Stomach smooth muscle (tissue), 2 donors: ENCODE results near the gene AFMID.

Experiments
- H3K27ac ChIP-seq: one replicate; pipeline ENCODE4 v1.7.0; 2013; ENCODE audit warnings: mild to moderate bottlenecking, low read length, inconsistent platforms
- H3K27me3 ChIP-seq, 2 donors: one replicate each; pipeline ENCODE4 v1.7.0; 2013; ENCODE audit warnings: low read length in 2 of 2; ENCODE audit not compliant: insufficient read depth in 2 of 2, control insufficient read depth in 1 of 2
- H3K36me3 ChIP-seq, 2 donors: one replicate each; pipeline ENCODE4 v1.7.0; 2013; ENCODE audit warnings: low read length in 2 of 2; ENCODE audit not compliant: control insufficient read depth in 2 of 2, insufficient read depth in 2 of 2
- H3K4me1 ChIP-seq: one replicate; pipeline ENCODE4 v1.7.0; 2013; ENCODE audit warnings: low read length; ENCODE audit not compliant: control insufficient read depth, insufficient read depth
- H3K4me3 ChIP-seq, 2 donors: one replicate each; pipeline ENCODE4 v1.7.0; 2013; ENCODE audit warnings: low read length in 2 of 2
- H3K9ac ChIP-seq, 2 donors: one replicate each; pipeline ENCODE4 v1.7.0; 2013; ENCODE audit warnings: low read length in 2 of 2, mild to moderate bottlenecking in 1 of 2
- H3K9me3 ChIP-seq, 2 donors: one replicate each; pipeline ENCODE4 v1.7.0; 2013; ENCODE audit warnings: low read length in 2 of 2; ENCODE audit not compliant: control insufficient read depth in 2 of 2
- donor health status: healthy.
- donor health status: Pancreatic carcinoma.

AFMID gene

DNA sequence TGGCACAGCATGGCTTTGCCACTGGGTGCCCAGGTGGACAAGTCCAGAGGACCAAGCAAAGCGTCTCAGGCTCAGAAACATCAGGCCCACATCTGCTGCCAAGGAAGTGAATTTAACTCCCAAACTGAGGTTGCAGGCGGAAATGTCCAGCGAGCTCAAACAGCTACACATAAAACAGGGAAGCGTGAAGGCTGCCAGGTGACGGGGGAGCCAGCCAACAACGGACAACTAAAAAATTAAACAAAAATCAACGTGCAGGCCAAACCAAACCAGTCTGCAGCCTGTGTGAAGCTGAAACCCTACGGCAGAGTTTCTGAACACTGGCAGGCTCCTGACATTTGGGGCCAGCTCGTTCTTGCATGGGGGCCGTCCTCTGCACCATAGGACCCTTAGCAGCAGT is 2.8 kb upstream of the AFMID start:
- no peaks in the 10 kb centered on the region for H3K36me3 ChIP-seq
- H3K9ac ChIP-seq = no peak overlapping the region
- no peaks in the 10 kb centered on the region for H3K9me3 ChIP-seq
- H3K4me1 ChIP-seq = peaks cover 60% of the 10 kb centered on the region
- H3K27me3 ChIP-seq = no peaks in the 10 kb centered on the region
- peak overlapping the region; percentile 58 for H3K27ac ChIP-seq
- H3K4me3 ChIP-seq = peak overlapping the region in 1 of 2 donors; percentile 60

DNA sequence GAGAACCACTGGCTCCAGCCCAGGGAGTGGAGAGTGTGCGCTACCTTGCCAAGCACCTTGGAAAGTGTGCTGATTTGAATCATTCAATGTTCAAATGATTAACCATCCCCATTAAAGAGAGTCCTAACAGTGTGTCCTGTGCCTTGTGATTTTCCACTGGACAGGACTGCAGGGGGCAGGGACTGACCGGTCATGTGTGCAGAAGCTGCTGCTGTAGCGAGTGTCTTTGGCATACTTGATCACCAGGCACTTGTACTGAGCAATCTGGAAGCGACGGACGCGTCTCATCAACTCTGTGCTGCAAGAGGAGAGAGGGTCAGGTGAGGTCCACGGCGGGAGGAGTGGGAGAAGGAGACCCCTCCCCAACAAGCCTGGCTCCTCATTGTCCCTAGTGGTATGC is 2.3 kb upstream of the AFMID start:
- Histone ChIP-seq H3K27ac (peak overlapping the region; percentile 58), H3K27me3 (no peaks in the 10 kb centered on the region), H3K9me3 (no peaks in the 10 kb centered on the region), H3K9ac (peak overlapping the region in 1 of 2 donors; percentile 29), H3K4me3 (peak overlapping the region in 1 of 2 donors; percentile 60), H3K4me1 (peaks cover 56% of the 10 kb centered on the region), H3K36me3 (no peaks in the 10 kb centered on the region)

- Histone ChIP-seq H3K36me3 (peaks cover 0 to 2% of the 10 kb centered on the region in 2 donors), H3K9ac (no peak overlapping the region), H3K27ac (peak overlapping the region; percentile 58), H3K27me3 (no peaks in the 10 kb centered on the region), H3K4me3 (peak overlapping the region in 1 of 2 donors; percentile 76), H3K9me3 (no peaks in the 10 kb centered on the region), H3K4me1 (peaks cover 49% of the 10 kb centered on the region)
Observed at GRCh38 chr17:78185981-78186691, 1.0 kb upstream of the AFMID start.

DNA sequence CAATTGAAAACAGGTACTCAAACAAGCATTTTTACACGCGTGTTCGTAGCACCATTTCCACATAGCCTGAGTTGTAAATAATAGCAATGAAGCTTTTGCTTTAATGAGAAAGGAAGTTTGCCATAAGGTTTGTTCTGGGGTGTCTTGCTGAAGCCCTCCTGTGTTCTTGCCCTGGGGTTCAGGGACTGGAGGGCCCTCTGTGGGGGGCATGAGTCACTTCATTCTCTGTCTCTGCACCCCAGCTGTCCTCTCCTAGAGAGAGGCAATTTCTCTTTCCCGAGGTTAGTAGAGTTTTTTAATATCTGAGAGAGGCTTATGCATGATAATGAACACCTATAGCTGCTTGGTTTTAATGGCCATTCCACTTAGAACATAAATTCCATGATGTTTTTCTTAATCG is 9.6 kb downstream of the AFMID start:
- no peaks in the 10 kb centered on the region for H3K4me1 ChIP-seq
- no peaks in the 10 kb centered on the region for H3K27me3 ChIP-seq
- H3K9me3 ChIP-seq = no peaks in the 10 kb centered on the region
- H3K4me3 ChIP-seq = no peak overlapping the region
- no peak overlapping the region for H3K27ac ChIP-seq
- peaks cover 0 to 12% of the 10 kb centered on the region in 2 donors for H3K36me3 ChIP-seq
- no peak overlapping the region for H3K9ac ChIP-seq

DNA sequence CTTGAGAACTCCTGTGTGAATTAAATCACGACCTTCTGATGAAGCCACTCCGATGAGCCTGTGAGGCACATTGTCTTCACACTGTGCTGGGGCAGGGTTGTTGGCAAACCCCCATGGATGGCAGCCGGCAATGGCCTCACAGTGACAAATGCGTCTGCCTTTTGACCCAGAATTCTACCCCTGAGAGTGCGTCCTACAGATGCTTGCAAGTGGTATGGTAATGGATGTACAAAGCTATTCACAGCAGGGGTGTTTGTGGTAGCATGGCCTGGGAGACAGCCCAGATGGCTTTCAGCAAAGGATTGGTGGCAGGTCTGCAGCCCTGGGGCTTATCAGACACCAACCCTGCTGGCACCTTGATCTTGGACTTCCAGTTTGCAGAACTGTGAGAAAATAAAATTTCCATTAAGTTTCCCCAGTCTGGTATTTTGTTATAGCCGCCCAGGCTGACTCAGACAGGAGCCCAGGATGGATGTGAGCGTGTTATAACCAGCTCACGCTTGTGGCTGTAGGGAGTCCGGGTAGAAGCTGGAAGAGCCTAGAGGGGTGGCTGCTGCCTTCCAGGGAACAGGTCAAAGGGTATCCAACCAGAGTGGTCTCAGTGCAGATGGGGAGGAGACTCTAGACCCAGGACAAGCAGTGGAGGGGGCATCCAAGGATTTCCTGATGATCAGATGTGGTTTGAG is 10.1 kb downstream of the AFMID start:
- H3K9ac ChIP-seq = no peak overlapping the region
- H3K27me3 ChIP-seq = no peaks in the 10 kb centered on the region
- H3K4me1 ChIP-seq = no peaks in the 10 kb centered on the region
- no peak overlapping the region for H3K27ac ChIP-seq
- no peaks in the 10 kb centered on the region for H3K9me3 ChIP-seq
- peaks cover 0 to 12% of the 10 kb centered on the region in 2 donors for H3K36me3 ChIP-seq
- no peak overlapping the region for H3K4me3 ChIP-seq

- H3K4me1 ChIP-seq = no peaks in the 10 kb centered on the region
- no peak overlapping the region for H3K4me3 ChIP-seq
- no peaks in the 10 kb centered on the region for H3K27me3 ChIP-seq
- peaks cover 0 to 11% of the 10 kb centered on the region in 2 donors for H3K36me3 ChIP-seq
- H3K9me3 ChIP-seq = no peaks in the 10 kb centered on the region
- no peak overlapping the region for H3K27ac ChIP-seq
- no peak overlapping the region for H3K9ac ChIP-seq
Observed at GRCh38 chr17:78200451-78200850, 13.3 kb downstream of the AFMID start.

GRCh38 chr17:78202666-78203065 is 15.5 kb downstream of the AFMID start:
- no peaks in the 10 kb centered on the region for H3K4me1 ChIP-seq
- H3K9me3 ChIP-seq = no peaks in the 10 kb centered on the region
- H3K9ac ChIP-seq = no peak overlapping the region
- H3K36me3 ChIP-seq = peaks cover 0 to 4% of the 10 kb centered on the region in 2 donors
- H3K27ac ChIP-seq = no peak overlapping the region
- H3K4me3 ChIP-seq = no peak overlapping the region
- H3K27me3 ChIP-seq = no peaks in the 10 kb centered on the region

GRCh38 chr17:78204387-78205123 is 17.4 kb downstream of the AFMID start:
- Histone ChIP-seq H3K36me3 (peaks cover 0 to 4% of the 10 kb centered on the region in 2 donors), H3K4me3 (no peak overlapping the region), H3K27me3 (no peaks in the 10 kb centered on the region), H3K27ac (no peak overlapping the region), H3K9me3 (no peaks in the 10 kb centered on the region), H3K4me1 (no peaks in the 10 kb centered on the region), H3K9ac (no peak overlapping the region)

DNA sequence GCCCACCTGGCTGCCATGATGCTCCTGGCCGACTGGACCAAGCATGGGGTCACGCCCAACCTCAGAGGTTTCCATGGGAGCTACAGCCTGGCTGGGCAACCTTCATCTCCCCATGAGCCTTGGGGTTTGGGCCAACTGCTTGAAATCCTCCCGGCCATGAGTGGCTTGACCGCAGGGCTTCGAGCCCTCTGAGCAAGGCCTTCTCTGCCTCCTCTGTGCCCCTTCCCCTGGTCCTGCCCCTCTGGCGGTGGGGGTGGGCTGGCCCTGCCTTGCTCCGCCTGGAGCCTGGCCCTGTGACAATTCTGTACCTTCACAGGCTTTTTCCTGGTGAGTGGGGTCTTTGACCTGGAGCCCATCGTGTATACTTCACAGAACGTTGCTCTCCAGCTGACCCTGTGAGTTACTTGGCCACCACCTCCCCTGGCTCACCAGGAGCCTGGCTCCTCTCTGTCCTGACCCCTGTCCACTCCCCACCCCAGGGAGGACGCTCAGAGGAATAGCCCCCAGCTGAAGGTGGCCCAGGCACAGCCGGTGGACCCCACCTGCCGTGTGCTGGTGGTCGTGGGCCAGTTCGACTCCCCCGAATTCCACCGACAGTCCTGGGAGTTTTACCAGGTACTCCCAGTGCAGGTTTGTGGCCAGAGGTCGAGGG is 18.1 kb downstream of the AFMID start:
- Histone ChIP-seq H3K36me3 (peaks cover 0 to 4% of the 10 kb centered on the region in 2 donors), H3K9me3 (no peaks in the 10 kb centered on the region), H3K4me1 (no peaks in the 10 kb centered on the region), H3K4me3 (no peak overlapping the region), H3K27me3 (no peaks in the 10 kb centered on the region), H3K9ac (no peak overlapping the region), H3K27ac (no peak overlapping the region)

GRCh38 chr17:78206298-78206697 is 19.1 kb downstream of the AFMID start:
- H3K27ac ChIP-seq = no peak overlapping the region
- no peaks in the 10 kb centered on the region for H3K27me3 ChIP-seq
- no peak overlapping the region for H3K4me3 ChIP-seq
- no peaks in the 10 kb centered on the region for H3K4me1 ChIP-seq
- no peaks in the 10 kb centered on the region for H3K9me3 ChIP-seq
- no peak overlapping the region for H3K9ac ChIP-seq
- H3K36me3 ChIP-seq = peaks cover 0 to 4% of the 10 kb centered on the region in 2 donors
